Ovary (tissue), 3 donors: Measurements from ENCODE around the gene GNAS-AS1.

Experiments
- POLR2A ChIP-seq: fragments of 450-650 bp; IDR thresholded peaks from one replicate; pipeline ENCODE4 v1.6.1; 2017; ENCODE audit warnings: antibody characterized with exemption, mild to moderate bottlenecking, moderate library complexity
- TF ChIP-seq, protein P1 (sequence below), 3 donors: fragments of 450-650 bp in 2 of 3; fragments of 200-600 bp in 1 of 3; IDR thresholded peaks; one replicate each; pipeline versions ENCODE4 v1.5.1 to v1.8.0; 2016 to 2022; ENCODE audit warnings: antibody characterized with exemption in 3 of 3, mild to moderate bottlenecking in 1 of 3
- donor health status: DM: no; HTN: no; CAD: no.

DNA sequence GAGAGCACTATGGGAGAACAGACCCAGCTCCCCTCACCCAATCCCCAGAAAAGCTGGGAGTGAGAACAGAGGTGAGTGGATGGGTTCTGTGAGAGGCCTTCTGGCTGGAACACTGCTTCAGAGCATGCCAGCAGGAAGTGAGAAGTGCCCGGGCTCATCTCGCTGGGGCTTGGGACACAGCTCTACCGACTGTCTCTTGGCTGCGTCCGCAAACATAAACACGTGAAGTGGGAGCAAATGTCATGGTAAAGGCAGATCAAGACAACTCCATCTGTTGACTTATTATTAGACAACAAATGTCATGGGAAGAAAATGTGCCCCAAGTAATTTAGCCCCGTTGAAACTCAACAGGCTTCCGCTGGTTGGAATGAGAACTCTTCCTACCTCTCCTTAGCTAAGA lies 25.9 kb downstream of the GNAS-AS1 start:
- no peak for TF ChIP-seq POLR2A
- TF ChIP-seq, protein P1, sequence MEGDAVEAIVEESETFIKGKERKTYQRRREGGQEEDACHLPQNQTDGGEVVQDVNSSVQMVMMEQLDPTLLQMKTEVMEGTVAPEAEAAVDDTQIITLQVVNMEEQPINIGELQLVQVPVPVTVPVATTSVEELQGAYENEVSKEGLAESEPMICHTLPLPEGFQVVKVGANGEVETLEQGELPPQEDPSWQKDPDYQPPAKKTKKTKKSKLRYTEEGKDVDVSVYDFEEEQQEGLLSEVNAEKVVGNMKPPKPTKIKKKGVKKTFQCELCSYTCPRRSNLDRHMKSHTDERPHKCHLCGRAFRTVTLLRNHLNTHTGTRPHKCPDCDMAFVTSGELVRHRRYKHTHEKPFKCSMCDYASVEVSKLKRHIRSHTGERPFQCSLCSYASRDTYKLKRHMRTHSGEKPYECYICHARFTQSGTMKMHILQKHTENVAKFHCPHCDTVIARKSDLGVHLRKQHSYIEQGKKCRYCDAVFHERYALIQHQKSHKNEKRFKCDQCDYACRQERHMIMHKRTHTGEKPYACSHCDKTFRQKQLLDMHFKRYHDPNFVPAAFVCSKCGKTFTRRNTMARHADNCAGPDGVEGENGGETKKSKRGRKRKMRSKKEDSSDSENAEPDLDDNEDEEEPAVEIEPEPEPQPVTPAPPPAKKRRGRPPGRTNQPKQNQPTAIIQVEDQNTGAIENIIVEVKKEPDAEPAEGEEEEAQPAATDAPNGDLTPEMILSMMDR (IDR thresholded peaks at IDR 0.05), result no peak
